Endothelial cell of umbilical vein (primary cell): Measurements from ENCODE around the gene SSTR5. TPM values are rescaled to one million over a fixed set of nuclear protein-coding genes. Genes with fewer than 3 reads are reported as not detected.

Source experiments
- BruUV-seq: library from RNA; stranded (reverse); fragments of 400-500 nt; replicated peaks from 2 replicates; lab custom pipeline; 2021; lab: Mats Ljungman, UMichigan
- CTCF ChIA-PET: fragments of 300-600, 350-600 bp; sonication (Branson Sonifier 250); formaldehyde crosslinking; loops from one replicate; lab custom pipeline; 2021; ENCODE audit warnings: antibody characterized with exemption, inconsistent platforms; lab: Charles Lee
- POLR2A ChIA-PET: fragments of 300-600, 350-600 bp; sonication (Branson Sonifier 250); formaldehyde crosslinking; loops from one replicate; lab custom pipeline; 2021; ENCODE audit warnings: antibody characterized with exemption, inconsistent platforms; lab: Charles Lee
- DNase-seq: peaks from one replicate; pipeline ENCODE4 v3.0.0-alpha.2; 2011; ENCODE audit warnings: low read depth, low spot score
- FAIRE-seq: peaks from 2 replicates; lab custom pipeline; 2011; peaks lifted over from hg19 to GRCh38; lab: Jason Lieb, UNC
- H2AFZ ChIP-seq: 2 replicates; pipeline ENCODE4 v1.6.0; 2012; ENCODE audit warnings: low read depth, low read length, control low read depth, inconsistent platforms
- H3K27ac ChIP-seq: 2 replicates; pipeline ENCODE4 v1.5.1; 2011; ENCODE audit warnings: low read depth, mild to moderate bottlenecking, control low read depth, low read length, moderate library complexity; ENCODE audit not compliant: insufficient read depth
- H3K27me3 ChIP-seq, 2 experiments: 2 replicates each; pipeline versions ENCODE4 v1.6.0 to v1.6.1; 2011; ENCODE audit warnings: low read length in 2 of 2, mixed read lengths in 1 of 2; ENCODE audit not compliant: control insufficient read depth in 2 of 2, insufficient read depth in 2 of 2
- H3K36me3 ChIP-seq, 2 experiments: 2 replicates in 1 of 2; 3 replicates in 1 of 2; pipeline ENCODE4 v1.5.1; 2011; ENCODE audit warnings: low read length in 2 of 2, mild to moderate bottlenecking in 1 of 2, moderate library complexity in 1 of 2; ENCODE audit not compliant: control insufficient read depth in 2 of 2, insufficient read depth in 2 of 2; ENCODE audit errors: extremely low read depth in 1 of 2
- H3K4me1 ChIP-seq: 3 replicates; pipeline ENCODE4 v1.5.1; 2011; ENCODE audit warnings: mild to moderate bottlenecking, low read length; ENCODE audit not compliant: control insufficient read depth, insufficient read depth; ENCODE audit errors: extremely low read depth
- H3K4me2 ChIP-seq: 2 replicates; pipeline ENCODE4 v1.6.1; 2011; ENCODE audit warnings: low read length, control low read depth, mixed read lengths; ENCODE audit not compliant: insufficient read depth
- H3K4me3 ChIP-seq, 3 experiments: fragments of 200-600 bp in 1 of 3; sonication (generic), shearing (Covaris generic) in 1 of 3; replicated peaks in 1 of 3; 2 replicates each; pipeline ENCODE4 v1.5.1; 2011 to 2016; ENCODE audit warnings: control low read depth in 3 of 3, low read length in 3 of 3, mild to moderate bottlenecking in 2 of 3, inconsistent platforms in 1 of 3, low read depth in 1 of 3, moderate library complexity in 1 of 3; ENCODE audit not compliant: insufficient read depth in 1 of 3
- H3K79me2 ChIP-seq: 2 replicates; pipeline ENCODE4 v1.6.0; 2012; ENCODE audit warnings: low read length, inconsistent platforms; ENCODE audit not compliant: control insufficient read depth, insufficient read depth
- H3K9ac ChIP-seq: replicated peaks from 2 replicates; pipeline ENCODE3; 2011; ENCODE audit warnings: low read length, control low read depth; ENCODE audit not compliant: insufficient read depth; ENCODE audit errors: extremely low read depth
- H3K9me1 ChIP-seq: replicated peaks from 3 replicates; pipeline ENCODE4 v1.6.0; 2011; ENCODE audit warnings: mild to moderate bottlenecking, low read length; ENCODE audit not compliant: control insufficient read depth, insufficient read depth; ENCODE audit errors: extremely low read depth
- H3K9me3 ChIP-seq: replicated peaks from 2 replicates; pipeline ENCODE4 v1.5.1; 2012; ENCODE audit warnings: low read length, inconsistent platforms; ENCODE audit not compliant: control insufficient read depth, insufficient read depth
- H4K20me1 ChIP-seq: replicated peaks from 2 replicates; pipeline ENCODE3; 2011; ENCODE audit warnings: mild to moderate bottlenecking, low read length; ENCODE audit not compliant: control insufficient read depth, insufficient read depth; ENCODE audit errors: extremely low read depth
- FOS ChIP-seq: IDR thresholded peaks from 2 replicates; pipeline ENCODE4 v1.6.1; 2011; ENCODE audit warnings: mild to moderate bottlenecking, low read length, moderate library complexity, borderline replicate concordance; ENCODE audit not compliant: insufficient read depth
- GATA2 ChIP-seq: IDR thresholded peaks from 2 replicates; pipeline ENCODE4 v1.7.0; 2011; ENCODE audit warnings: low read depth, mild to moderate bottlenecking, moderate library complexity, mixed read lengths, low read length; ENCODE audit not compliant: insufficient read length, insufficient read depth
- JUN ChIP-seq: IDR thresholded peaks from 2 replicates; pipeline ENCODE4 v1.6.1; 2011; ENCODE audit warnings: borderline replicate concordance, low read depth; ENCODE audit not compliant: insufficient read length, insufficient read depth
- MYC ChIP-seq: IDR thresholded peaks from one replicate; pipeline ENCODE4 v1.6.1; 2011; ENCODE audit warnings: mild to moderate bottlenecking, low read depth, low read length
- POLR2A ChIP-seq: IDR thresholded peaks from 2 replicates; pipeline ENCODE4 v1.6.1; 2012; ENCODE audit warnings: low read depth, mild to moderate bottlenecking, control low read depth, low read length
- POLR2AphosphoS5 ChIP-seq: IDR thresholded peaks from 2 replicates; pipeline ENCODE4 v1.6.1; 2012; ENCODE audit warnings: low read depth, mild to moderate bottlenecking, control low read depth, low read length, moderate library complexity; ENCODE audit not compliant: insufficient read depth
- dilution Hi-C: fragments of 300-500 bp; cut with MboI; formaldehyde crosslinking; loops from one replicate; pipeline ENCODE4 v1.15.0; 2019; ENCODE audit warnings: low sequenced_read_pairs; ENCODE audit not compliant: extremely low pct_ligation_motif_present
- intact Hi-C: fragments of 100-400 bp; cut with micrococcal nuclease; formaldehyde crosslinking; loops from one replicate; pipeline ENCODE4 v1.10.0; 2022
- polyA plus RNA-seq, 4 experiments: library from polyadenylated mRNA; depleted of rRNA in 3 of 4; stranded (reverse) in 3 of 4; unstranded in 1 of 4; fragments of >200 nt; gene quantifications; 2 replicates each; pipeline versions ENCODE4 v1.2.1 to v1.2.3, GENCODE V29; 2011 to 2012; ENCODE audit warnings: missing spikeins in 1 of 4
- total RNA-seq: library from RNA; stranded (reverse); gene quantifications from 2 replicates; pipeline ENCODE4 v1.2.3, GENCODE V29; 2021
- TF ChIP-seq, protein P1 (sequence below), 2 donors: IDR thresholded peaks; 1 replicate in 1 of 2; 2 replicates in 1 of 2; pipeline ENCODE4 v1.5.1; 2011; ENCODE audit warnings: low read length in 2 of 2, mild to moderate bottlenecking in 2 of 2, moderate library complexity in 2 of 2, control low read depth in 1 of 2, inconsistent platforms in 1 of 2, low read depth in 1 of 2; ENCODE audit not compliant: insufficient read depth in 1 of 2; ENCODE audit errors: extremely low read depth in 1 of 2
- TF ChIP-seq, protein P2 (sequence below): IDR thresholded peaks from 2 replicates; pipeline ENCODE4 v1.6.1; 2011; ENCODE audit not compliant: insufficient read depth, insufficient read length

The SSTR5 gene
- total and polyA plus RNA-seq, 2 donors (not counting 3 experiments of a cell fraction or from before 2014, with no cell fraction given), result 0.24 to 0.52 TPM

DNA sequence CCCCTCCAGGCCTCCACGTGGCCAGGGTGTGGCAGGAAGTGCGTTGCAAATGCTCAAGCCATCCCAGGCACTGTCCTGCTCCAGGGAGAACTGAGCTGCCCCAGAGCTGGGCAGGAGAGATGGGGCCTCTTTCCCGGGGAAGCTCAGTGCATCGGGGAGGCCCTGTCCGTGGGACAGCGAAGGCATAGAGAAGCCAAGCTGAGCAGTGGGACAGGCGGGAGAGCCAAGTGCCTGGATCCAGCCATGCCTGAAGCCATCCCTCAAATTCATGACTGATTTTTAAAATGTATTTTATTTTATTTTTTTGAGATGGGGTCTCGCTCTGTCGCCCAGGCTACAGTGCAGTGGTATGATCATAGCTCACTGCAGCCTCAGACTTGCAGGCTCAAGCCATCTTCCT is 25.4 kb upstream of the SSTR5 start:
- no peaks in the 10 kb centered on the region for H3K4me1 ChIP-seq
- H3K9me1 ChIP-seq, result no peaks in the 10 kb centered on the region
- intact Hi-C loops (no loop called here), dilution Hi-C loops (no loop called here)
- TF ChIP-seq GATA2, result no peak
- no peak for TF ChIP-seq POLR2A
- no peak for TF ChIP-seq POLR2AphosphoS5
- TF ChIP-seq, protein P1, sequence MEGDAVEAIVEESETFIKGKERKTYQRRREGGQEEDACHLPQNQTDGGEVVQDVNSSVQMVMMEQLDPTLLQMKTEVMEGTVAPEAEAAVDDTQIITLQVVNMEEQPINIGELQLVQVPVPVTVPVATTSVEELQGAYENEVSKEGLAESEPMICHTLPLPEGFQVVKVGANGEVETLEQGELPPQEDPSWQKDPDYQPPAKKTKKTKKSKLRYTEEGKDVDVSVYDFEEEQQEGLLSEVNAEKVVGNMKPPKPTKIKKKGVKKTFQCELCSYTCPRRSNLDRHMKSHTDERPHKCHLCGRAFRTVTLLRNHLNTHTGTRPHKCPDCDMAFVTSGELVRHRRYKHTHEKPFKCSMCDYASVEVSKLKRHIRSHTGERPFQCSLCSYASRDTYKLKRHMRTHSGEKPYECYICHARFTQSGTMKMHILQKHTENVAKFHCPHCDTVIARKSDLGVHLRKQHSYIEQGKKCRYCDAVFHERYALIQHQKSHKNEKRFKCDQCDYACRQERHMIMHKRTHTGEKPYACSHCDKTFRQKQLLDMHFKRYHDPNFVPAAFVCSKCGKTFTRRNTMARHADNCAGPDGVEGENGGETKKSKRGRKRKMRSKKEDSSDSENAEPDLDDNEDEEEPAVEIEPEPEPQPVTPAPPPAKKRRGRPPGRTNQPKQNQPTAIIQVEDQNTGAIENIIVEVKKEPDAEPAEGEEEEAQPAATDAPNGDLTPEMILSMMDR (IDR thresholded peaks at IDR 0.05; ENCODE audit: extremely low read depth in 1 of 2, insufficient read depth in 1 of 2, low read depth in 1 of 2, low read length in 2 of 2), result no peak
- no peak for TF ChIP-seq MYC
- no peak for TF ChIP-seq JUN
- TF ChIP-seq, protein P2, sequence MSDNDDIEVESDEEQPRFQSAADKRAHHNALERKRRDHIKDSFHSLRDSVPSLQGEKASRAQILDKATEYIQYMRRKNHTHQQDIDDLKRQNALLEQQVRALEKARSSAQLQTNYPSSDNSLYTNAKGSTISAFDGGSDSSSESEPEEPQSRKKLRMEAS, result no peak
- no peak for TF ChIP-seq FOS
- FAIRE-seq (no peak), DNase-seq (no peak)
- H3K27ac ChIP-seq, result no peak overlapping the region
- H3K4me2 ChIP-seq, result no peak overlapping the region
- no peaks in the 10 kb centered on the region for H4K20me1 ChIP-seq
- BruUV-seq, result no TSS peak
- no peak overlapping the region for H2AFZ ChIP-seq
- no peak overlapping the region for H3K9ac ChIP-seq
- H3K4me3 ChIP-seq, result no peak overlapping the region
- CTCF ChIA-PET, result interaction anchor here (2.8 kb wide), 1 partner anchor 10 kb away, joined by 20 read pairs; no protein-coding TSS in a partner anchor
- no peaks in the 10 kb centered on the region for H3K27me3 ChIP-seq
- no peaks in the 10 kb centered on the region for H3K9me3 ChIP-seq
- H3K79me2 ChIP-seq, result no peaks in the 10 kb centered on the region
- POLR2A ChIA-PET, result no interaction called here
- no peaks in the 10 kb centered on the region for H3K36me3 ChIP-seq
